NCI-H748 (cell line): ENCODE measurements around the gene IGF2BP3.

Experiments used
- DNase-seq: peaks from one replicate; lab custom pipeline; 2025; ENCODE audit not compliant: unreplicated experiment; lab: John Stamatoyannopoulos, UW

IGF2BP3 gene

DNA sequence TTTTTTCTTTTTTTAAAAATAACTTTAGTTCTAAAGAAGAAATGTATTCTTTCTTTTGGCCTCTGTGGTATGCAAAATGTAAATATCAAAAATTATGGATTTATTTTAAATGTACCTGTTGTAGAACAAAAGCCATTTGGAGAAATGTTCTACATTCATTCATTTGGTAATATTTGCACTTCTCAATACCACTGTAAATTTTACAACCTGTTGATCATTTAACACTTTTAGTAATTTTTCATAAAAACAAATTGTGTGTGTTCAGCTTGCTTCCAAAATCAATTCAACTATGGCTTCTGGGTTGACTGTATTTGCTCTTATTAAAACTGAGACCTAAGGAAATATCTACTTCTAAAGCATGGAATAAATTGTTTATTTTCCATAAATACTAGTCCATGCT, 2.3 kb upstream of the IGF2BP3 start:
- no peak for DNase-seq

DNA sequence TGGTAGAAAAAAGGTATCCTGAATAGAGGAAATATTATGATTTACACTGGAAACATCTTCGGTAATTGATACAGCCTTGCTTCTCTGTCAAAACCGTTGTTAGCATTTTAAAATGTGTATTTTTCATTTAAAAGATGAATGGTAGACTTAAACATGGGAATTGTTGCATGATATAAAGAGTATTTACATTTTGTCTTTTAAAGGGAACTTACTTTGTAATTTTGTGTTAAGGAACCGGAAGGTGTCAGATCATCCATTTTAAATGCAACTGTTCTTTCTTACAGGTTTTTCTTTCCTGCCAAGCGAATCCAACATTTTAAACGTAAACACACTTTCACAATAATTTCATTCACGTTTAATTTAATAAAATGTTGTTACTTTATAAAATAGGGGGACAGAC, 1.8 kb upstream of the IGF2BP3 start:
- peak; percentile 20 for DNase-seq

DNA sequence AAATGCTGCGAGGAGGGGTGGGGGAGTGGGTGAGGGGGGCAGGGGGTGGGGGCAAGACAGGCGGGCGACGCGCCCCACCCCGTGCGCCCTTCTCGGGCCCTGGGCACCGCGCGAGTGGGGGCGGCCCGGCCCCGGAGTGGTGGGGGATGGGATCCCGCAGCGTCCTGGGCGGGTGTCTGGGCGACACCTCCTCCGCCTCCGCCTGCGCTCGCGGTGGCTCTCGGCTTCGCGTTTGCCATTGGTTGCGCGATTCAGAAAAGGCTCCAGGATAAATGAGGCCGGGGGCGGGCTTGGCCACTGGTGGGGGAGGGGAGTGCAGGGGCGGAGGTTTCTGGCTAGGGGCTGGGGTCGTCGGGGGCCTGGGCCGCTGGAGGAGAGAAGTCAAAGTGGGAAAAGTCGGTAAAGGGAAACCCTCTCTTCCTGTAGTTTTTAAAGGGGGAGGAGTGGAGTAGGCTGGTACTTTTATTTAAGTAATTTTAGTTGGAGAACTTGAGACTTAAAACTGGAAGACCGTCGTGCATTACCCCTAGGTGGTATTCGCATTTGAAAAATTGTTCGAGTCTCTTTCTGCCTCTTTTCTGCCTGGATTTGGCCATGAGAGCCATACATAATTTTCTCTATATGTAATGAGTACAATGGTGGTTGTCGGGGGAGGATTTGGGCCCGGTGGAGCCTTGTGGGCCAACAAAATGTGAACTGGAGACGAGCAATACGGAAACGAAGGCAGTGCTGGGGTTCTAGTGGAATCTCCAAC, 992 bp upstream of the IGF2BP3 start:
- peak; percentile 96 for DNase-seq

DNA sequence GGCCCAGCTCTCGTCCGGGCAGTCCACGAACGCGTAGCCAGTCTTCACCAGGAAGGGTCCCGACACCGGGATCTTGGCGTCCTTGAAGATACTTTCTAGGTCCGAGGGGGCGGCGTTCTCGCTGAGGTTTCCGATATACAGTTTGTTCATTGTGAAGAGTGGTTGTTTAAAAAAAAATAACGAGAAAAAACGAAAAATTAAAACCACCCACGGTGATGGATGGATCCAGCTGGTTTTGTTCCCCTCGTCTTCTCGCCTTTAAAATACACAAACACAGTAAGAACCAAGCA, 385 bp downstream of the IGF2BP3 start:
- no peak for DNase-seq

DNA sequence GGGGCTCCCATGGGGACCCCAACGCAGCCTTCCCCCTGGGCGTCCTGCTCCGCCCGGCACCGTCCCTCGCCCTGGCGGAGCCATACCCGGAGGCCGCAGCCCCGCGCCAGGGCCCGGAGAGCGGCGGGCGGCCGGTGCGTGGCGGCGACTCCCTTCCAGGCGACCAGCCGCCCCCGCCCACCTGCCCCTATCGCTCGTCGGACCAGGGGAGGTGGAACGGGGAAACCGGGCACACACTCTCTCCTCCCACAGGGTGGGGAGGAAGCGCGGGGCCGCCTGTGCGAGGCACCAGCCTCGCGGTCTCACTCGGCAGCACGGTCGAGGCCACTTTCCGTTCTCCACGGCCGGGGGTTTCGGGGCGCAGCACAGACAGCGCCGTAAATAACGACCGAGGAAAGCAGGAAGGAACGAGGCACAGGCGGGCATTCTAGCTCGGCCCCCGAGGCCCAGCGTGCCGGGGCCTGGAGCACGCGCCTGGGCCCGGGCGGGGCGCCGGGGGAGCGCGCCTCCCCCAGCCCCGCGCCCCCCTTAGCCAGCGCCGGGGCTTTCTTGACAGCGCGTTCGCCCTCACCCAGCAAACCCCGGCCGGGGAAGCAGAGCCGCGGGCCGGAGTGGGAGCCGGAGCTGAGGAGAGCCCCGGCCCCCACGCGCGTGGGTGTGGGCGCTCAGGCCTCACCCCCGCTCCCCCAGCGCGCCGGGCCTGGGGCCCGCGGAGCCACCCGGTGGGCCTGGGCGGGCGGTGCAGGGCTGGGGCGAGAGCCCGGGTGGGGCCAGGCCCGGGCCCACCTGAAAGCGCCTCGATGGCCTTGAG, 936 bp downstream of the IGF2BP3 start:
- peak; percentile 61 for DNase-seq

DNA sequence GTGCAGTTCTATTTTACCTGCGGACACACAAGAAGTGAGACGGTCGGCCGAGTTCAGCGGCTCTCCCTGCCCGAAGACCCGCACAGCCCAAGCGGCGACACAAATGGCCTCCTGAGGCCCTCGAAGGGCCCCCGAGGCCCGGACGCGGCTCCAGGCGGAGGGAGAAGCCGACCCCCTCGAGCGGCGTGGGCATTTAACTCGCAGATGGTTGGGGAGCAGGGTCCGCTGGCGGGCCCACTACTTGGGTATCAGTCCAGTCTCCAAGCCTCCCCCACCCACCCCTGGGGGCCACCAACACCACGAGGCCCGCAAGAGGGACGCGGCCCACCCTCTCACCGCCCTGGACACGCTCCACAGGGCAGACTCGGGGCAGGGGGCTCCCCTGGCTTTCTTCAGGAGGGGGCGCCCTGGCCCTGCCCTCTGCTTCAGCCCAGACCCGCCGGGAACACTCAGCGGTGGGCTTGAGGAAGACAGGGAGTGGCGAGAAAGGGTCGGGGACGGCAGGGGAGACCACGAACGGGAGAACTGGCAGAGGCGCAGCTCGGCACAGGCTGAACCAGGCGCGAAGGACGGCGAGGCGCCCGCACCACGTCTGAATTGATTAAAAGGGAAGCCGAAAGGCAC, 1.7 kb downstream of the IGF2BP3 start:
- peak; percentile 61 for DNase-seq

DNA sequence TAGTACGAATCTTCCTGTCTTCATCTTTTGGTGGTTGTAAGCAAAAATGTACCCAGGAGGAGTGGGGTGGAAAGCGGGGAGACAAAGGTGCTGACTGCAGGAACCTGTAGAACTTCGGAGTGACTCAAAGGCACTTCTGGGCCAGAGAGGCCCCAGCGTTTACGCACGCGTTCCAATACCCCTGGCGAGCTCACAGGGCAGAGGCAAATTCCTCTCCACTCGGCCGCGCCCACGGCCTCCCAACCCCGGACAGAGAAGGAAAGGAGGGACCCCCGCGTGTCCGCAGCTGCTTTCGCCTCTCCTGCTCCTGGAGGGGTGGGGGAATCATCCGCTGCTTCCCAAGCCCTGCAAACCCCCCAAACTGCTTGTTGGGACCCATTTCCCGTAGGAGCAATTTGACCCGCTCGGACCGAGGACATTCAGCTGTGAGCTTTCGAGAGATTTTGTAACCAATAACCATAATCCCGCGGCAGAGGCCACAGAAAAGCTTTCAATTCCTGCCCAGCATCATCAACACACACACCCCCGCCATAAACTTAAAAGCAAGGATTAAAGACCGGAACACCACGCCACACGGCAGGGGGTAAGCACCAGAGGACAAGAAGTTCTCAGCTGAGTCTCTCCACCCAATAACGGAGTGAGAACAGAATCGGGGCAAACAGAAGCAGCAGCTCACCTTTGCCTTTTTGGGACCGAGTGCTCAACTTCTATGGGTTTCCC, 2.3 kb downstream of the IGF2BP3 start:
- peak; percentile 51 for DNase-seq

DNA sequence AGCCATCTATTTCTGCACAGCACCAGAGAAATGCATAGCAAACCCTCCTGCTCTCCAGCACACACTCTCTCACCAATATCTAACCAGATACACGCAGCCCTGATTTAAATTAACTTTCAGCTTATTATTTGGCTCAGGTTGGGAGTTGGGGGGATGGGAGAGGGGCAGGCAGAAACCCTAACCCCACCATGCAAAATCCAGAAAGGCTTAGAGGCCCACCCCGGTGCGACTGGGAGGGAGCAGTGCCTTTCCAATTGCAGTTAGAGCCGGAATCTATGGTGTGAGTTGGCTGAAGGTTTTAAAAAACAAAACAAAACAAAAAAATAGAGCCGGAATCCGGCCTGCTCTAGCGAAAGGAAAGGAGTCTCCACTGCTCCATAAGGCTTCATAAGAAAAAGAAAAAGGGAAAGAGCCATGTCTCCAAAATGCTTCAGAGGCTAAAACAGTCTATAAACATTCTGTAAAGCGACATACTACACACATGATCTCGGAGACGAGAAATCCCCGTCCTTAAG, 2.9 kb downstream of the IGF2BP3 start:
- no peak for DNase-seq

DNA sequence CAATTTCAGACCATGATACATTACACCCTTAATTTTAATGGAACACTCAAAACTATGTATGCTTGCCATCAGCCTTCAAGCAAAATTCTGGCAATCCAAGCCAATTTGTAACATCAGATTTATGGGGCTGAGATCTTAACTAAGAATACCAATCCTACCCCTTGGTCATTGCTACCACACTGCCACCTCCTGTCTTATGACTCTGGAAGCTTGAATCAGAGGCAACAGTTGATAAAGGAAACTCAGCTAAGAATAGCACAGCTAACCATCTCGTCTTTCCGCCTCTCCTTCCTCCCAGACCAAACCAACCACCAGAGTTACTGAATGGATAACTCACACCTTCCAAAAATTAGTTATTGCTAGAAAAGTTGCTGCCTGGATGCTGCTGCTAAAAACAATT, 7.4 kb downstream of the IGF2BP3 start:
- DNase-seq: peak; percentile 11

DNA sequence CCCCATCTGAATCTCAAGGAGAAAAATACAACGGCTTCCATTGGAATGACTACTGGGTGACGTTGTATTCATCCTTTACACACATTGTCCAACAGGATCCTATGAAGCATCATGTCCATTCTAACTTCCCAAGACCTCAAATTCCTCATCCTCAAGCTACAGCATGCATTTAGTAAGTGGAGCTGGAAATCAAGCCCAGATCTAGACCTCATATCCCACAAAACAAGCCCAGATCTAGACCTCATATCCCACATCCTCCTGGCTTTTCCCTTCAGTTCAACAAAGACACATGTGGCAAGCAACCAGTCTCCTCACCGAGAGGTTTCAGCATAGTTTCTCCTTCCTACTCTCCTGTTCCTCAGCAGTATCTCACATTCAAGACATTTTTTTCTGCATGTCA, 12.2 kb downstream of the IGF2BP3 start:
- DNase-seq: no peak

DNA sequence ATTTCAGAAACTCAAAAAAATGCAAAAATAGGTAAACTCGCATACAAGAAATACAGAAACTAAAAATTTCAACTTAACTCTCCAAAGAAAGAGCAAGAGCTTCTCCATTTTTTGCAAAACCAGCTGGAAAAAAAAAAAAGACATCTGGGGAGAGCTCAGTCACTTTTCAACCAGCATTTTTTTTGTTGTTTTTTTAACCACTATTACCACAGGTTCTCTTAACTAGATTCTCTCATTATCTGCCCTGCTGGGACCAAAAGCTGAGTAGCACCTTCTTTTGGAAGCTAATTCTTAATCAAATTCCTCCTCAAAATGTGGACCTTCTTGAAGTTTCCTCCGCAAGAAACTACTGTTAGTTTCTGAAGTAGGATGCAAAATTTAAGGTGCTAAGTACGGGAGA, 14.2 kb downstream of the IGF2BP3 start:
- no peak for DNase-seq

DNA sequence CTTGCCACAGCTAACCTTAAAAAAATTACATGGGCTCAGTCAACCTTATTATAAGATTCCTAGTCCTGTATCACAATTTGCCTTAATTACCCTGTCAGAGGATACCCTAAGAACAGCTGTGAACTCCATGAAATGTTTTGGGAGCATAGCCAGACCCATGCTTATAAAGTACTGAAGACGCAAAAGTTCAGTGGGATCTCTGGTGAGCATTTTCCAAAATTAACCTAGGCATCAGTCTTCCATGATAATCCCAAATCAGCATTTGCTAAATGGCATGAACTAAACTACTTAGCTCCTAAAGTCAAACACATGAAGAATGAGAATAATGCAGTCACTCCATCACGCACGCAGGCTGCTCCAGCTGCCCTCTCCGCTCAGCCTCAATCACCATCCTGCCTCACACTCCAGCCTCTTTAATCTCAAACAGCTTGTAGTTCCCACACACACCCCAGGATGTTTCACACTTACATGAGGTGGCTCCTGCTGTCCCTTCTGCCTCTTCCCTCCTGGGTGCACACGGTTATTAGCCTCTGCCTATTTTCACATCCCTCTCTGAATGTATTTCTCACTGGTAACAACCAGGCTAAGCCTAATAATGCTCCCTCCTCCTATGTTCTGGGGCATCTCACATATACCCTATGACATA, 15.3 kb downstream of the IGF2BP3 start:
- no peak for DNase-seq

DNA sequence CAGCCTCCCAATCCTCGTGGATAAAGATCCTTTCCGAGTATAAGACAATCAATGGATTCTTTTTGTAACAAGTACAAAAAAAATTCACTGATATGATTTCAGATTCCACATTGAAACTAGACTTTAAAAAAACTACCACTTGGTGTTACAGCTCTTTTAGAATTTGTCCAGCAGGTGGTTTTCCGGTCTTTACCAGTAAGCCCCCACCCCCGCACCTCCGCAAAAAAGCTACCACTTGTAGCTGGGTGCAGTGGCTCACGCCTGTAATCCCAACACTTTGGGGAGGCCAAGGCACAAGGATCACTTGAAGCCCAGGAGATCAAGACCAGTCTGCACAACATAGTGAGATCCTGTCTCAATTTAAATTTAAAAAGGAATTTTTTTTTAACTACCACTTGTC, 19.8 kb downstream of the IGF2BP3 start:
- DNase-seq: no peak

DNA sequence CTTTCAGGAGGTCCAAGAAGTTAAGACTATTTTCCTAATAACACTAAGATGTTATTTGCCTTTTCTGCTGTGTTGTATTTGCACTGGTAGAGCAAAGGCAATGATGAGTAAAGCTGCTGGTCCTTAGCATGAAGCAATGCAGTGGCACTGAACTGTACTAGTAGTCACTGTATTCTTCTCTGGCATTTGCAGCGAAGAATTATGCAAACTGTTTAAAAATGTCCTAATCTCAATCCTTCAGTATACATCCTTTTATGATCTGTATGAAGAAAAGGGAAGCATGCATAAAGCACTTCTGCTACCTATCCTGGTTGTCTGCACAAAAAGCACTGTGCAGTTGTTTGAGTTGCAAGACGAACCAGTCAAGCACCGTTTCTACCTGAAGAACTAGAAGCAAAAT, 20.4 kb downstream of the IGF2BP3 start:
- no peak for DNase-seq

DNA sequence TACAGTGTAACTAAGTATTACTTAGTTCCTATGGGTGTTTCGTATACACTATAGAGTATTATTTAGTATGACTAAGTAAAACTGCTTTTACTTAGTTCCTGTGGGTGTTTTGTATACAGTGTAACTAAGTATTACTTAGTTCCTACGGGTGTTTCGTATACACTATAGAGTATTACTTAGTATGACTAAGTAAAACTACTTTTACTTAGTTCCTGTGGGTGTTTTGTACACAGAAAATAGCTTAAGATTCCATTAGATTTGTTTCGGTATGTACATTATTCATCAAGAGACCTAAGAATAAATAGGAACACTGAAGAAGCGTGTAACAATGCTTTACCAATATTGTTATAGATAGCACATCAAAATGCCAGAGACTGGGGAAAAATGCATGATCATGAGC, 25.0 kb downstream of the IGF2BP3 start:
- no peak for DNase-seq

DNA sequence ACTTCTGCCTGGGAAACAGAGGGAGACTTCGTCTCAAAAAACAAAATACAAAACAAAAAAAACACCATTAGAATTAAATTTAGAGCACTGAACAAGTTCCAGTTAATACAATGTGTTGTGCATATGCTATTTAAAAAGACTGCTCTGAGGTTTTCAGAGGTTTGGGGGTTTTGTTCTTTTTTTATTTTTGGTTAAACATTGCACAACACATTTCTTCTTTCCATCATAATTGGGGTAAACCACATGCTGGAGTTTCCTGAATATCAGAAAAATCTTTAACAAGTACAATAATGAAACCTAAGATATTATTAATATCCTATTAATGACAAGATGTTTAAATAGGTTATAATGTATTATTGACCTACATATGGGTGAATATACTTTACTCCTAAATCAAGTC, 26.3 kb downstream of the IGF2BP3 start:
- DNase-seq: no peak

DNA sequence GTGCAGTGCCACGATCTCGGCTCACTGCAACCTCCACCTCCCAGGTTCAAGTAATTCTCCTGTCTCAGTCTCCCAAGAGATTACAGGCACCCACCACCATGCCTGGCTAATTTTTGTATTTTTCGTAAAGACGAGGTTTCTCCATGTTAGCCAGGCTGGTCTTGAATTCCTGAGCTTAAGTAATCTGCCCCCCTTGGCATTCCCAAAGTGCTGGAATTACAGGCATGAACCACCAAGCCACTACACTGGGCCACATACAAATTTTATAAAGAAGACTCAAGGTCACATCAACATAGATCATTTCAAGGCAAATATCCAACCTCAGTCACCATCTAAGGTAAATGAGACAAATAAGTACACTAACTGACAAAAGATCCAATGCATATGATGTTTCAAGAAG, 32.1 kb downstream of the IGF2BP3 start:
- no peak for DNase-seq

DNA sequence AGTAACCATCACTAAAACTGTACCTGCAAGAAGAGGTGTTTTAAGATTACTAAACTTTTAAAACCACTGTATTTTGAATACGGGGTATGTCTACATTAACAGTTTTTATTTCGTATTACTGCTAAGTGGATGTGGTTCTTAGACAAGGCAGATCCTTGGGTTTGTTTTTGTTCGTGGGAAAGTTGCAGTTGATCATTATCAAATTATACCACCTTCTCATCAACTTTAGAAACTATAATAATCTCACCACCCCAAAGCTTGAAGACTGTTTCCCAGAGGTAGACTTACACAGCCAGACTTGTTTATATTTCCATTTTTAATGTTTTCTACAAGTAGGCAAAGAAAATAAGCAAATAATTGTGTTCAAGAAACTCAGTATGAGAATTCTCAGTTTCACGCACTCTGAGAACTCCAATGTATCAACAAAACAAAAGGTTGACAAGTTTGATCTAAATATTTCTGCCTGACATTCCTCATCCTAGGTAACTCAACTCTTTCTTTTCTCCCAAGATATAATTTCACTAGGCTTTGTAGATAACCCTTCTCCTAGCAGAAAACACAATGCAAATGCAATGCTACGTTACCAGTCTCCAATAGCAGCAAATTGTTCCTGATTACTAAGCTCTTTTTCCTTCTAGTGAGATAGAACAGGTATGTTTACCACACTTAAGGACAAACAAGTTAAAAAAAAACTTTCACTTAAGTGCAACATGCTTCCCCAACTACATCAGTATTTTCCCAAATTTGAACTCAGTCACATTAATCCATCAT, 36.0 kb downstream of the IGF2BP3 start:
- no peak for DNase-seq

DNA sequence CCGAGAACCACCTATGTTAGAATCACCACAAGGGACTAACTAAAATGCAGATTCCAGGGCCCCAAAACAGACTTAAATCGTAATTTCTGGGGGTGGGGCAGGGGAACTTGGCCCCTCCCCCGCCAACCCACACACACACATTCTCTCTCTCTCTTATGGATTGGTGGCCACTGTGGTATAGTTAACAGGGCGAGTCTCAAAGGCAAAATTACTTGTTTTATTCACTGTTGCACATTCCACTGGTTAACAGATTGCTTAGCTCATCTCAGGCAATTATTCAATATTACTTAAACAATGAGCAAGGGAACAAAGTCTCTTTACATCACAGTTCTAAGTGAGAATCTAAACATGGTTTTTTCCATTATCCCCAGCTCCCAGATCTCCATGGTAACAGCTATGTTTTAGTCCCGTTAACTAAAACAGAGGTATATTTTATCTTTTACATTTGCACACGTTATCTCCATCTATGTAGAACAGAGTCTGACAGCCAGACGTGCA, 38.5 kb downstream of the IGF2BP3 start:
- no peak for DNase-seq

DNA sequence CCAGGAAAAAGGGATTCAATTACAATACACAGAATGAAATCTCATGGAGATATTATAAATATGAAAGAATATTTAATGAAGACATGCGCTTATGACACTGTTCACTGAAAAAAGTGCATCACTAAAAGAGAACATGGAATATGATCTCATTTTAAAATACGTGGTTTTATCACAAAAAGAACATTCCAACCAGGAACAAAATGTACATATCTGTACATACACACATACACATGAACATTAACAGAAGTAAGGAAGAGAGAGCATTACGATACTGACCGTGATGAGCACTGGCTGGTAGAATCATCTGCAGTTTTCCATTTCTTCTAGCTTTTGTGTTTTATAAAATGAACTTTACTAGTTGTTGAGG, 39.4 kb downstream of the IGF2BP3 start:
- DNase-seq: no peak
